ENCODE data around the gene GFPT2.

DNA sequence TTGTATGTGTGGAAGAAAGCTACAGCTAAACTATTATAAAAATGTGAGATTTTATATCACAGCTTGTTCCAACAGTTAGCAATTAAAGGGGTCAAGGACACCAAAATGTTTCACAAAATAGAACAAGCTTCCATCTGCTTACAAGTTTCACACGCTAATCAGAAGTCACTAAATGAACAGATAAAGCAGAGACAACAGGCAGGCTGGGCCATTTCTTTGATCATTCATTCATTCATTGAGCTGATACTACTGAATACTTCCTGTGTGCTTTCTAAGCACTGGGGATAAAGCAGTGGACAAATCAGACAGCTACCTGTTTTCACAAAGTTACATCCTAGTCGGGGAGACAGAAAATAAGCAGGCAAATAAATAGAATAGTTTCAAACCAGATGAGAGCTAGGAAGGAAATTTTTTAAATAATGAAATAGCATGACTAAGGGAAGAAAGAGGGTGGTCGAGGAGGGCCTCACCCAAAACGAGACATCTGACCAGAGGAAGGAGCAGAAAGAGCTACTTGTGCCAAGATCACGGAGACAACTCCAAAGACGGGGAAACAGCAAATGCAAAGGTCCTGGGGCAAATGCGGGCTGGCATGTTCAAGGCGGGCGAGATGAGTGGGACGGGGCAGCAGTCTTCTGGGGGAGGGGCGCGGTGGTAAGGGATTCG is 62.4 kb downstream of the GFPT2 start:
- TF ChIP-seq EWSR1 (IDR thresholded peaks at IDR 0.05; ENCODE audit: borderline replicate concordance, low read depth, partially characterized antibody) (no peak), KAT2B (IDR thresholded peaks at IDR 0.05; ENCODE audit: low read depth, low read length) (no peak), LARP7 (IDR thresholded peaks at IDR 0.05) (no peak), JUN (IDR thresholded peaks at IDR 0.05; ENCODE audit: borderline replicate concordance, low read depth, low read length) (no peak), JUN (CRISPR knock-in tag; IDR thresholded peaks at IDR 0.05; ENCODE audit: borderline replicate concordance) (no peak)
- TF ChIP-seq, protein P1, sequence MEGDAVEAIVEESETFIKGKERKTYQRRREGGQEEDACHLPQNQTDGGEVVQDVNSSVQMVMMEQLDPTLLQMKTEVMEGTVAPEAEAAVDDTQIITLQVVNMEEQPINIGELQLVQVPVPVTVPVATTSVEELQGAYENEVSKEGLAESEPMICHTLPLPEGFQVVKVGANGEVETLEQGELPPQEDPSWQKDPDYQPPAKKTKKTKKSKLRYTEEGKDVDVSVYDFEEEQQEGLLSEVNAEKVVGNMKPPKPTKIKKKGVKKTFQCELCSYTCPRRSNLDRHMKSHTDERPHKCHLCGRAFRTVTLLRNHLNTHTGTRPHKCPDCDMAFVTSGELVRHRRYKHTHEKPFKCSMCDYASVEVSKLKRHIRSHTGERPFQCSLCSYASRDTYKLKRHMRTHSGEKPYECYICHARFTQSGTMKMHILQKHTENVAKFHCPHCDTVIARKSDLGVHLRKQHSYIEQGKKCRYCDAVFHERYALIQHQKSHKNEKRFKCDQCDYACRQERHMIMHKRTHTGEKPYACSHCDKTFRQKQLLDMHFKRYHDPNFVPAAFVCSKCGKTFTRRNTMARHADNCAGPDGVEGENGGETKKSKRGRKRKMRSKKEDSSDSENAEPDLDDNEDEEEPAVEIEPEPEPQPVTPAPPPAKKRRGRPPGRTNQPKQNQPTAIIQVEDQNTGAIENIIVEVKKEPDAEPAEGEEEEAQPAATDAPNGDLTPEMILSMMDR (IDR thresholded peaks at IDR 0.05 in 2 of 3, conservative IDR thresholded peaks at IDR 0.05 in 1 of 3; ENCODE audit: insufficient read depth in 2 of 3, low read depth in 1 of 3, low read length in 3 of 3): no peak

Data from K562 (cell line).